GM19324 (cell line): ENCODE results near the gene MAF.

ENCODE experiments used
- ATAC-seq: cut with Tn5 transposase; IDR thresholded peaks from one replicate; pipeline ENCODE4 v1.9.1; 2021; ENCODE audit warnings: mild to moderate bottlenecking, moderate library complexity; ENCODE audit not compliant: unreplicated experiment, low FRiP score

MAF gene

DNA sequence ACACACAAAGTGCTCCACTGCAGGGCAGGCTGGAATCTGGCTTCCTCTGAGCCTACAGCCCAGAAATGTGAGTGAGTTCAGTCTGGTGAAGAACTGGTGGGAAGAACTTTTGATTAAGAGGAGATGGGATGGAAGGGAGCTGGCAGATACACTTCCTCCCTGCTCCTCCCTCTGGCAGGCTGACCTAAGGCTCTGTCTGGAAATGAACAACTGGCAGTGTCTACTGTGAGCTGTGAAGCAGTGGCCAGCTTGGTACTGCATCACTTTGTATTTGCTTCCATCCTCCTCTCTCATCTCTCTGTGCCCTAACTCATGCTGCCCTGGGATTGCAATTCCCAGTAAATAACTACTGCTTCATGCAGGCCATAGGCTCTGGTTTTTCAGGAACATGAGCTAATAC lies 45.6 kb downstream of the MAF start:
- no peak for ATAC-seq

DNA sequence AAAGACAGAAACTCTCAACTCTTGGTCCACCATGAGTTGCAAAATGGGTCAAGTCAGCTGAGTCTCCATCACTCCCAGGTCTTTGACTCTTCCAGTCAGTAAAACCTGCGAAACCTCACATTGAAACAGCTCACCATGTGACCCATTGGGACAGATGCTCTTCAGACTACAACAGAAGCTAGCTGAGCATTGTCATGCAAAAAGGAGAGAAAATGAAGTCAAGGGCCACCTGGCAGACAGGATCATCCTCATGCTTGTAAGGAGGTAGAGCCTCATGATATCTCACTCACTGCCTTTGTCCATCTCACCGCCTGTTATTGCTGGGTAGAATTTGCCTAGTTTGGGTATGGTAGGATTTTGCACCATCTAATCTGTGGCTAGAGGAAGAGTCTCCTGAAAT lies 50.2 kb downstream of the MAF start:
- no peak for ATAC-seq

DNA sequence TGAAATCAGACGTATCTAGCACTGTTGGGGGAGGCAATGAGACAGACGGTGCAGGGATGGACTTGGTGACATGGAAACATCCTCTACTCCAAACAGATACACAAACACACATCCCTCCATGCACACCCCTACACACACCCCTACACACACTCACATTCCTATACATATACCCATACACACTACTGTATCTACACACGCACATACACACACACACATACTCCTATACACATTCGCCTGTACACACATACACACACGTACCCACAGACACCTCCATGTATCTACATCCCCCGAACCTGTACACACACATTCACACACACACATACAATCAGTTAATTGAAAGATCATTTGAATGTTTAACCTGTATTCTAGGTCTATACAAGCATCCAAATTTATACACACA lies 53.5 kb downstream of the MAF start:
- ATAC-seq = no peak
